ENCODE data around the gene RASSF5. TPM values are rescaled to one million over a fixed set of nuclear protein-coding genes. Genes with fewer than 3 reads are reported as not detected.

The RASSF5 gene
- total and polyA plus RNA-seq, 9 of the 15 experiments (the other 6 are each of a cell fraction or from before 2014, with no cell fraction given) = 6.1 to 41.0 (median 25.2) TPM

DNA sequence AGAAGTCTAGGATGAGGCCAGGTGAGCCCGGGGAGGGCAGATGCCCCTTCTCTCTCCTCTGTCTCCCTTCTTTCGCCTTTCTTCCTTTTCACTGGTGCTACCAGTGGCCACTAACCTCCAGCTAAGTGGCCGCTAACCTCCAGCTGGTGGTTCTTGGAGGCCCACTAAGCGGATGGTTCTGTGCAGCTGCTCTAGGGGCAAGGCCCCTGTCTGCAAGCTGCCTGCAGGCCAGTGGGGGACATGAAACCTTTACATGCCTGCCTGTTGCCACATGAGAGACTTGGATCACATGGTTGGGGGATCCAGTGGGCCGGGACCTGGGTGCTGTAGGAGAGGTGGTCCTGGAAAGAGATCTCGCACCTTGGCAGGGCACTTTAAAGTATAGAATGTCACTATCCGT lies 19.4 kb upstream of the RASSF5 start:
- no peaks in the 10 kb centered on the region for H3K36me3 ChIP-seq (ENCODE audit: control insufficient read depth, insufficient read depth, low read length)
- no peak overlapping the region for H3K27ac ChIP-seq (ENCODE audit: extremely low read depth, low read depth, low read length)
- H2AFZ ChIP-seq (ENCODE audit: low read depth, low read length) = peak overlapping the region; percentile 91
- H3K9me3 ChIP-seq (replicated peaks; ENCODE audit: control insufficient read depth, insufficient read depth, low read depth, low read length) = no peaks in the 10 kb centered on the region
- H4K20me1 ChIP-seq (replicated peaks; ENCODE audit: control insufficient read depth, insufficient read depth, low read length) = no peaks in the 10 kb centered on the region
- no peak for ATAC-seq
- H3K9ac ChIP-seq (ENCODE audit: insufficient read depth in 1 of 2, low read depth in 2 of 2, low read length in 2 of 2) = peak overlapping the region in 1 of 2 experiments; percentile 53; a peak in 1 of 4 replicates
- DNase-seq (ENCODE audit: extremely low read depth in 1 of 4, low spot score in 3 of 4) = no peak
- in situ Hi-C loops (cut with MboI) (loop anchor here (5.0 kb wide), 2 partner anchors 94 to 424 kb away; no protein-coding TSS in a partner anchor), intact Hi-C loops (cut with micrococcal nuclease) (no loop called here)
- TF ChIP-seq, protein P1, sequence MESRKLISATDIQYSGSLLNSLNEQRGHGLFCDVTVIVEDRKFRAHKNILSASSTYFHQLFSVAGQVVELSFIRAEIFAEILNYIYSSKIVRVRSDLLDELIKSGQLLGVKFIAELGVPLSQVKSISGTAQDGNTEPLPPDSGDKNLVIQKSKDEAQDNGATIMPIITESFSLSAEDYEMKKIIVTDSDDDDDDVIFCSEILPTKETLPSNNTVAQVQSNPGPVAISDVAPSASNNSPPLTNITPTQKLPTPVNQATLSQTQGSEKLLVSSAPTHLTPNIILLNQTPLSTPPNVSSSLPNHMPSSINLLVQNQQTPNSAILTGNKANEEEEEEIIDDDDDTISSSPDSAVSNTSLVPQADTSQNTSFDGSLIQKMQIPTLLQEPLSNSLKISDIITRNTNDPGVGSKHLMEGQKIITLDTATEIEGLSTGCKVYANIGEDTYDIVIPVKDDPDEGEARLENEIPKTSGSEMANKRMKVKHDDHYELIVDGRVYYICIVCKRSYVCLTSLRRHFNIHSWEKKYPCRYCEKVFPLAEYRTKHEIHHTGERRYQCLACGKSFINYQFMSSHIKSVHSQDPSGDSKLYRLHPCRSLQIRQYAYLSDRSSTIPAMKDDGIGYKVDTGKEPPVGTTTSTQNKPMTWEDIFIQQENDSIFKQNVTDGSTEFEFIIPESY (CRISPR knock-in tag; IDR thresholded peaks at IDR 0.05) = peak; percentile 74
- no peak for TF ChIP-seq NCOA1 (IDR thresholded peaks at IDR 0.05; ENCODE audit: low read depth)
- no peaks in the 10 kb centered on the region for H3K9me1 ChIP-seq (ENCODE audit: control insufficient read depth, insufficient read depth, low read length)
- ChIA-PET CTCF (ENCODE audit: low intra/inter-chr PET ratio) (interaction anchor here (0.5 to 4.6 kb wide), 2 partner anchors 95 to 125 kb away, joined by 6 to 97 read pairs; partner anchors contain the start of gene EIF2D), POLR2A (interaction anchor here (0.5 kb wide), 1 partner anchor 25 kb away, joined by 4 read pairs; no protein-coding TSS in a partner anchor)
- H3K27me3 ChIP-seq (ENCODE audit: control insufficient read depth in 2 of 2, insufficient read depth in 2 of 2, low read length in 2 of 2) = no peaks in the 10 kb centered on the region
- FAIRE-seq = no peak
- H3K4me3 ChIP-seq = no peak overlapping the region
- no peak overlapping the region for H3K4me2 ChIP-seq (ENCODE audit: insufficient read depth, low read length)
- H3K79me2 ChIP-seq (ENCODE audit: control insufficient read depth, insufficient read depth, low read length) = no peaks in the 10 kb centered on the region
- H3K4me1 ChIP-seq (replicated peaks in 1 of 2; ENCODE audit: control insufficient read depth in 2 of 2, insufficient read depth in 2 of 2, low read length in 2 of 2) = peaks cover 19 to 26% of the 10 kb centered on the region in 2 experiments
- BruUV-seq (replicated peaks) = no TSS peak
- 75% methylated on average over 7 of the region's 7 CpGs for WGBS (ENCODE audit: insufficient coverage, low coverage, missing lambda C conversion rate)

DNA sequence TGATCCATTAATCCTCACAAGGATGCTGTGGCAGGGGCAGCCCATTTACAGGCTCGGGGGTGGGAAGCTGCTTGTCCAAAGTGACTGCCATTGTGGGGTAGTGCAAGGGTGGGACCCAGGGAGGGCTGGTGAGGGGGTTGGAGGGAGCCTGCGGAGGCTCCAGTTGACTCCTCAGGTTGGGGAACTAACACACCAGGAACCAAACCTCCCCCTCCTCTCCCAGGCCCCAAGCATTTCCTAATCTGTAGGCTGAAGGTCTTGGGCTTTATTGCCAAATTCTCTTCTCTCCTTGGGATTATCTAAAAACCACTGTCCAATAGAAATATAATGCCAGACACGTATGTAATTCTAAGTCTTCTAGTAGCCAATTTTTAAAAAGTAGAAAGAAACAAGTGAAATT lies 18.9 kb upstream of the RASSF5 start:
- Histone ChIP-seq H3K4me1 (replicated peaks in 1 of 2; ENCODE audit: control insufficient read depth in 2 of 2, insufficient read depth in 2 of 2, low read length in 2 of 2) (peaks cover 19 to 26% of the 10 kb centered on the region in 2 experiments), H2AFZ (ENCODE audit: low read depth, low read length) (no peak overlapping the region), H3K9me1 (ENCODE audit: control insufficient read depth, insufficient read depth, low read length) (no peaks in the 10 kb centered on the region), H3K36me3 (ENCODE audit: control insufficient read depth, insufficient read depth, low read length) (no peaks in the 10 kb centered on the region), H3K27ac (ENCODE audit: extremely low read depth, low read depth, low read length) (no peak overlapping the region), H3K79me2 (ENCODE audit: control insufficient read depth, insufficient read depth, low read length) (no peaks in the 10 kb centered on the region), H3K9ac (ENCODE audit: insufficient read depth in 1 of 2, low read depth in 2 of 2, low read length in 2 of 2) (no peak overlapping the region), H3K9me3 (replicated peaks; ENCODE audit: control insufficient read depth, insufficient read depth, low read depth, low read length) (no peaks in the 10 kb centered on the region), H3K27me3 (ENCODE audit: control insufficient read depth in 2 of 2, insufficient read depth in 2 of 2, low read length in 2 of 2) (no peaks in the 10 kb centered on the region), H4K20me1 (replicated peaks; ENCODE audit: control insufficient read depth, insufficient read depth, low read length) (no peaks in the 10 kb centered on the region), H3K4me3 (no peak overlapping the region), H3K4me2 (ENCODE audit: insufficient read depth, low read length) (no peak overlapping the region)
- 43% methylated on average over 3 of the region's 3 CpGs for WGBS (ENCODE audit: insufficient coverage, low coverage, missing lambda C conversion rate)
- FAIRE-seq (no peak), DNase-seq (ENCODE audit: extremely low read depth in 1 of 4, low spot score in 3 of 4) (no peak), ATAC-seq (no peak)
- TF ChIP-seq, protein P2, sequence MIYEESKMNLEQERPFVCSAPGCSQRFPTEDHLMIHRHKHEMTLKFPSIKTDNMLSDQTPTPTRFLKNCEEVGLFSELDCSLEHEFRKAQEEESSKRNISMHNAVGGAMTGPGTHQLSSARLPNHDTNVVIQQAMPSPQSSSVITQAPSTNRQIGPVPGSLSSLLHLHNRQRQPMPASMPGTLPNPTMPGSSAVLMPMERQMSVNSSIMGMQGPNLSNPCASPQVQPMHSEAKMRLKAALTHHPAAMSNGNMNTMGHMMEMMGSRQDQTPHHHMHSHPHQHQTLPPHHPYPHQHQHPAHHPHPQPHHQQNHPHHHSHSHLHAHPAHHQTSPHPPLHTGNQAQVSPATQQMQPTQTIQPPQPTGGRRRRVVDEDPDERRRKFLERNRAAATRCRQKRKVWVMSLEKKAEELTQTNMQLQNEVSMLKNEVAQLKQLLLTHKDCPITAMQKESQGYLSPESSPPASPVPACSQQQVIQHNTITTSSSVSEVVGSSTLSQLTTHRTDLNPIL (CRISPR knock-in tag; IDR thresholded peaks at IDR 0.05) = no peak
- TF ChIP-seq SMARCB1 (IDR thresholded peaks at IDR 0.05; ENCODE audit: insufficient read length, low read depth) = no peak
- TF ChIP-seq RBFOX2 (IDR thresholded peaks at IDR 0.05; ENCODE audit: low read depth, low read length) = no peak
- no peak for TF ChIP-seq CEBPG (CRISPR knock-in tag; IDR thresholded peaks at IDR 0.05)
- TF ChIP-seq CEBPG (tag; conservative IDR thresholded peaks at IDR 0.05 in 1 of 2, IDR thresholded peaks at IDR 0.05 in 1 of 2) = no peak
- ChIA-PET POLR2A (interaction anchor here (0.5 kb wide), 1 partner anchor 24 kb away, joined by 4 read pairs; no protein-coding TSS in a partner anchor), CTCF (ENCODE audit: low intra/inter-chr PET ratio) (interaction anchor here (0.5 to 4.6 kb wide), 2 partner anchors 95 to 124 kb away, joined by 6 to 97 read pairs; partner anchors contain the start of gene EIF2D)
- in situ Hi-C loops (cut with MboI) (loop anchor here (5.0 kb wide), 2 partner anchors 94 to 424 kb away; no protein-coding TSS in a partner anchor), intact Hi-C loops (cut with micrococcal nuclease) (no loop called here)
- BruUV-seq (replicated peaks) = no TSS peak

Measured in K562 (cell line).